ENCODE results near the gene PP2D1.
A peak's percentile ranks its signal among the peaks of the same experiment; 100 is the strongest.

The PP2D1 gene

GRCh38 chr3:19948226-19948591 lies 63.9 kb downstream of the PP2D1 start:
- Histone ChIP-seq H3K79me2 (ENCODE audit: low read length) (peaks cover 64% of the 10 kb centered on the region), H2AFZ (ENCODE audit: low read depth, low read length) (no peak overlapping the region), H3K27ac (ENCODE audit: low read length) (peak overlapping the region; percentile 88), H3K4me2 (ENCODE audit: low read length) (peak overlapping the region; percentile 84), H3K4me1 (ENCODE audit: low read length) (peaks cover 24% of the 10 kb centered on the region), H3K9me3 (ENCODE audit: insufficient read depth, low read length) (no peaks in the 10 kb centered on the region), H3K36me3 (replicated peaks; ENCODE audit: low read depth, low read length) (peaks cover 21% of the 10 kb centered on the region), H4K20me1 (ENCODE audit: insufficient read depth, low read length) (peaks cover 33% of the 10 kb centered on the region), H3K9ac (ENCODE audit: low read length) (peak overlapping the region; percentile 93), H3K4me3 (ENCODE audit: low read length) (peak overlapping the region; percentile 92), H3K27me3 (ENCODE audit: low read depth, low read length) (no peaks in the 10 kb centered on the region)
- TF ChIP-seq CTCF (IDR thresholded peaks at IDR 0.05; ENCODE audit: low read depth, low read length): no peak

GRCh38 chr3:19947549-19948225 lies 64.4 kb downstream of the PP2D1 start:
- Histone ChIP-seq H3K9ac (ENCODE audit: low read length) (peak overlapping the region; percentile 93), H3K36me3 (replicated peaks; ENCODE audit: low read depth, low read length) (peaks cover 20% of the 10 kb centered on the region), H3K9me3 (ENCODE audit: insufficient read depth, low read length) (no peaks in the 10 kb centered on the region), H3K4me3 (ENCODE audit: low read length) (peak overlapping the region; percentile 92), H3K27me3 (ENCODE audit: low read depth, low read length) (no peaks in the 10 kb centered on the region), H3K79me2 (ENCODE audit: low read length) (peaks cover 59% of the 10 kb centered on the region), H3K4me2 (ENCODE audit: low read length) (peak overlapping the region; percentile 84), H3K4me1 (ENCODE audit: low read length) (peaks cover 24% of the 10 kb centered on the region), H3K27ac (ENCODE audit: low read length) (peak overlapping the region; percentile 88), H4K20me1 (ENCODE audit: insufficient read depth, low read length) (peaks cover 31% of the 10 kb centered on the region), H2AFZ (ENCODE audit: low read depth, low read length) (peak overlapping the region; percentile 10; the same call in 1 of the 2 replicates)
- no peak for TF ChIP-seq EZH2phosphoT487 (IDR thresholded peaks at IDR 0.05; ENCODE audit: low read depth)
- no peak for TF ChIP-seq CTCF (IDR thresholded peaks at IDR 0.05; ENCODE audit: low read depth, low read length)

GRCh38 chr3:19946832-19947548 lies 65.1 kb downstream of the PP2D1 start, which contains the start of gene RAB5A:
TSS of gene RAB5A (plus strand) at chr3:19947097. CDS start at chr3:19950899, 3,802 bp downstream.
- Histone ChIP-seq H3K4me1 (ENCODE audit: low read length) (peaks cover 24% of the 10 kb centered on the region), H3K36me3 (replicated peaks; ENCODE audit: low read depth, low read length) (peaks cover 13% of the 10 kb centered on the region), H3K79me2 (ENCODE audit: low read length) (peaks cover 52% of the 10 kb centered on the region), H3K9me3 (ENCODE audit: insufficient read depth, low read length) (no peaks in the 10 kb centered on the region), H3K27me3 (ENCODE audit: low read depth, low read length) (no peaks in the 10 kb centered on the region), H3K27ac (ENCODE audit: low read length) (peak within 1 kb of the TSS; percentile 88), H3K9ac (ENCODE audit: low read length) (peak within 1 kb of the TSS; percentile 94), H3K4me2 (ENCODE audit: low read length) (peak within 1 kb of the TSS; percentile 97), H3K4me3 (ENCODE audit: low read length) (peak within 1 kb of the TSS; percentile 92), H2AFZ (ENCODE audit: low read depth, low read length) (peak within 1 kb of the TSS; percentile 73), H4K20me1 (ENCODE audit: insufficient read depth, low read length) (peaks cover 26% of the 10 kb centered on the region)
- TF ChIP-seq CTCF (IDR thresholded peaks at IDR 0.05; ENCODE audit: low read depth, low read length): no peak
